Renal pelvis (tissue), 4 donors: ENCODE measurements around the gene DAB2. TPM values are rescaled to one million over a fixed set of nuclear protein-coding genes. Genes with fewer than 3 reads are reported as not detected.

Experiments used
- DNase-seq: peaks from one replicate; pipeline ENCODE4 v3.0.0-alpha.2; 2013
- polyA plus RNA-seq, 3 donors: library from polyadenylated mRNA; unstranded; fragments of 120-200 nt; gene quantifications; one replicate each; pipeline ENCODE4 v1.2.1, GENCODE V29; 2013; ENCODE audit not compliant: insufficient read length in 3 of 3

Gene DAB2
- polyA plus RNA-seq, 3 donors: 185 to 240 (median 235) TPM

GRCh38 chr5:39451276-39451941, 26.6 kb upstream of the DAB2 start:
- no peak for DNase-seq

GRCh38 chr5:39450487-39450886, 25.7 kb upstream of the DAB2 start:
- DNase-seq: no peak

GRCh38 chr5:39449591-39449990, 24.8 kb upstream of the DAB2 start:
- no peak for DNase-seq

- DNase-seq: no peak
Observed at GRCh38 chr5:39448506-39449128, 23.8 kb upstream of the DAB2 start.

- no peak for DNase-seq
Observed at GRCh38 chr5:39447968-39448367, 23.2 kb upstream of the DAB2 start.

- no peak for DNase-seq
Observed at GRCh38 chr5:39447059-39447458, 22.3 kb upstream of the DAB2 start.

GRCh38 chr5:39446231-39446630, 21.5 kb upstream of the DAB2 start:
- no peak for DNase-seq

- DNase-seq: no peak
Observed at GRCh38 chr5:39443911-39444310, 19.1 kb upstream of the DAB2 start.

- DNase-seq: no peak
Observed at GRCh38 chr5:39442991-39443390, 18.2 kb upstream of the DAB2 start.

GRCh38 chr5:39441838-39442237, 17.1 kb upstream of the DAB2 start:
- no peak for DNase-seq

- no peak for DNase-seq
Observed at GRCh38 chr5:39440958-39441624, 16.3 kb upstream of the DAB2 start.

GRCh38 chr5:39440192-39440957, 15.6 kb upstream of the DAB2 start:
- DNase-seq: no peak

GRCh38 chr5:39439582-39440162, 14.9 kb upstream of the DAB2 start:
- no peak for DNase-seq

- no peak for DNase-seq
Observed at GRCh38 chr5:39437467-39437866, 12.7 kb upstream of the DAB2 start.

GRCh38 chr5:39433848-39434247, 9.1 kb upstream of the DAB2 start:
- no peak for DNase-seq

- no peak for DNase-seq
Observed at GRCh38 chr5:39432696-39433530, 8.1 kb upstream of the DAB2 start.

- DNase-seq: no peak
Observed at GRCh38 chr5:39430461-39430860, 5.7 kb upstream of the DAB2 start.

- no peak for DNase-seq
Observed at GRCh38 chr5:39428640-39429039, 3.9 kb upstream of the DAB2 start.

GRCh38 chr5:39427633-39428032, 2.9 kb upstream of the DAB2 start:
- no peak for DNase-seq

GRCh38 chr5:39427229-39427628, 2.4 kb upstream of the DAB2 start:
- no peak for DNase-seq

GRCh38 chr5:39426746-39427105, 1.9 kb upstream of the DAB2 start:
- DNase-seq: no peak
